GM13976 (cell line): Measurements from ENCODE around the gene C2orf78.

Experiments used
- DNase-seq: peaks from one replicate; pipeline ENCODE4 v3.0.0; 2012; ENCODE audit warnings: low spot score
- in situ Hi-C: fragments of 300-500 bp; cut with MboI; formaldehyde crosslinking; loops from one replicate; pipeline ENCODE4 v1.12.0; 2022; ENCODE audit warnings: low sequenced_read_pairs, mixed read lengths, inconsistent platforms; ENCODE audit not compliant: unreplicated experiment
- TF ChIP-seq, protein P1 (sequence below): IDR thresholded peaks from 2 replicates; pipeline ENCODE4 v1.5.1; 2012; ENCODE audit warnings: borderline replicate concordance, mild to moderate bottlenecking; ENCODE audit not compliant: insufficient read depth; ENCODE audit errors: extremely low read depth, missing control alignments, control extremely low read depth

The C2orf78 gene

DNA sequence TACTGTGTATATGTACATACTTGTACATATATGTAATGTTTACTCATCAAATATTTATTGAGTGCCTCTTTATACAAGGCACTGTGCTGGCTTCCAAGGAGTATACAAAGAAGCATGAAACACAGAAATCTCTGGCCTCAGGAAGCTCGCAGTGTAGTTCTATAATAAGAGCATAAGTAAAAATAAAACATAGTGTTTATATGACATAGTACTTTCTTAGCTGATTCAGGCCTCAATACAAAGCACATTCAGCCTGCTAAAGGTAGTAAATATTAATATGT lies 58.7 kb downstream of the C2orf78 start:
- DNase-seq, result no peak
- TF ChIP-seq, protein P1, sequence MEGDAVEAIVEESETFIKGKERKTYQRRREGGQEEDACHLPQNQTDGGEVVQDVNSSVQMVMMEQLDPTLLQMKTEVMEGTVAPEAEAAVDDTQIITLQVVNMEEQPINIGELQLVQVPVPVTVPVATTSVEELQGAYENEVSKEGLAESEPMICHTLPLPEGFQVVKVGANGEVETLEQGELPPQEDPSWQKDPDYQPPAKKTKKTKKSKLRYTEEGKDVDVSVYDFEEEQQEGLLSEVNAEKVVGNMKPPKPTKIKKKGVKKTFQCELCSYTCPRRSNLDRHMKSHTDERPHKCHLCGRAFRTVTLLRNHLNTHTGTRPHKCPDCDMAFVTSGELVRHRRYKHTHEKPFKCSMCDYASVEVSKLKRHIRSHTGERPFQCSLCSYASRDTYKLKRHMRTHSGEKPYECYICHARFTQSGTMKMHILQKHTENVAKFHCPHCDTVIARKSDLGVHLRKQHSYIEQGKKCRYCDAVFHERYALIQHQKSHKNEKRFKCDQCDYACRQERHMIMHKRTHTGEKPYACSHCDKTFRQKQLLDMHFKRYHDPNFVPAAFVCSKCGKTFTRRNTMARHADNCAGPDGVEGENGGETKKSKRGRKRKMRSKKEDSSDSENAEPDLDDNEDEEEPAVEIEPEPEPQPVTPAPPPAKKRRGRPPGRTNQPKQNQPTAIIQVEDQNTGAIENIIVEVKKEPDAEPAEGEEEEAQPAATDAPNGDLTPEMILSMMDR, result no peak
- in situ Hi-C loops, result no loop called here

DNA sequence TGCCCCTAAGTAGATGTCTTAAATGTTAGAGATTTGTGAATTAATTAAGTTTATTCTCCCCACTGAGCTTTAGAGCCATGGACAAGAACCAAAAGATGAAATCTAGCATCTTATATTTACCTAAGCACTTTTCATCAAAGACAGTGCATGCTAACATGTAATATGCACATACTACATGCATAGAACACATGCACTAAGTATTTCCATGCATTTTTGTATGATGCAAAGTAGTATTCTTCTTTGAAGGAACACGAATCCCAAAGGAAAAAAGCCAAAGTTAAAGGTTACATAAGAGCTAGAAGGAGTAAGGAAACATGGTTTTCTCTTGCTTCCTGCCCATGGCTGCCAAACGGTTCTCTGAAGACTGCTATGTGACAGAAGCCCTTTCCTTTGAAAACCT lies 60.1 kb downstream of the C2orf78 start:
- no peak for DNase-seq
- in situ Hi-C loops, result no loop called here
- TF ChIP-seq, protein P1, result no peak

DNA sequence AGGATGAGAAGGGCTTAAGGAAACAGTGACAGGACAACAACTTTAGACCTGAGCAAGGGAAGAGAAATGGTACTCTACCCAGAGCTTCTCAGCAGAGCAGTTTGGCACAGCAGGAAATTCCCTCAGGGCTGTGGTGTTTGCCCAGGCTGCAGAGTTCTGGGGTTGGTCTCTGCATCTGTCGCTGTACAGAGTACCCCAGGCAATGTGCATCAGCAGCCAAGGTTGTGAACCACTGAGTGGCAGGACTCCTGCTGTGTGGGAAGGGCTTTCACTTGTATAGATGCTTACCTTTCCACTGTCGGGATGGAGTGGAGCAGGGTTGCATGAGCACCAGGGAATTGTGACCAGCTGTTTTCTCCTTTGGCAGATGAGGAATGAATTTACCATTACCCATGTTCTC lies 66.0 kb downstream of the C2orf78 start:
- DNase-seq, result no peak
- in situ Hi-C loops, result no loop called here
- TF ChIP-seq, protein P1, result no peak

DNA sequence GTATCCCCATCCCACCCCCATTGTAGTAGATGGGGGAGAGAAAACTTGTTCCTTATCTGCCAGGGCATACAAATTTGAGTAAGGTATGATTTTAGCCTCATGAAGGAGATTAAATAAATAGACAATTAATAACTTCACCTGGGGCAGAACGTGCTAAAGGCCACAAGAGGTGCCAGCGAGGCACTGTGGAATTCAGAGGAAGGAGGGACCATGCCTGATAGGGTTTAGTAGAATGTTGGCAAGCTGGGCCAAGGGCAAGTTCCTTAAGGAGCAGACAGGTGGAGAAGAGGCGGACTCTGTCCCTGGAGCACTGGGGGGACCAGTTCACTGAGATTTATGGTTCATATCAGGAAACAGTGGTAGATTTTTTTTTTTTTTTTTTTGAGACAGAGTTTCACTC lies 67.3 kb downstream of the C2orf78 start:
- in situ Hi-C loops, result no loop called here
- TF ChIP-seq, protein P1, result no peak
- no peak for DNase-seq

DNA sequence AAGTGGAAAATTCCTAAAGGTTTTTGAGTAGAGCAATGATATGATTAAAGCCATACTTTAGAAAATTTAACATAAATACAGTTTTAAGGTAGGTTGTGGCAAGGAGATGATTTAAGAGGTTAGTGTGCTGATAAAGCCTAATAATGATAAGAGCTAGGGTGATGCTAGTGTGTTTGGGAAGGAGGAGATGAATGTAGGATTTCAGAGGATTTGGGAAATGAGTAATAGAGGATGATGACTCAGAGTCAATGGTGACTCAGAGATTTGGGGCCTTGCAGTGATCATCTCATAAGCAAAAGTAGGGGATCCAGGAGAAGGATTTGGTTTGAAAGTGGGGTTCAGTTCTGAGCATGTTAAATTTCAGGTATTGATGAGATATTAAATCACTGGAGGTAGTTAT lies 68.0 kb downstream of the C2orf78 start:
- in situ Hi-C loops, result no loop called here
- no peak for DNase-seq
- TF ChIP-seq, protein P1, result no peak

DNA sequence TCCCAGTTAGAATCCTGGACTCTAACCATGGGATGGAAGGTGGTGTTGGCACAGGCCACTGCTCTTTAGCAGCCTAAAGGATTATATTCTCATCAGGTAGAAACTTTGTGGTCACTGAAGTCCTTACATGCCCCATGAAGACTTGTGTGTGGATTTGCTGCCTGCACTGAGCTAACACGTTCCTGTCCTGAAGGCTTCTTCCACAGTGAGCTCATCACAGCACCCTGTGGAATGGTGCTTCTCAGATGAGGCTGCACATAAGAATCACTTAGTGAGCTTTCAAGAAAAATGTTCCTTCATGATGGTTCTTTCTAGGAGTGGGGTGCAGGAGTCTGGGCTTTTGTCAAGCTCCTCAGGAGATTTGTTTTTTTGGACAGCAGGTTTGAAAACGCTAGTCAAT lies 71.5 kb downstream of the C2orf78 start:
- in situ Hi-C loops, result no loop called here
- no peak for DNase-seq
- TF ChIP-seq, protein P1, result no peak

DNA sequence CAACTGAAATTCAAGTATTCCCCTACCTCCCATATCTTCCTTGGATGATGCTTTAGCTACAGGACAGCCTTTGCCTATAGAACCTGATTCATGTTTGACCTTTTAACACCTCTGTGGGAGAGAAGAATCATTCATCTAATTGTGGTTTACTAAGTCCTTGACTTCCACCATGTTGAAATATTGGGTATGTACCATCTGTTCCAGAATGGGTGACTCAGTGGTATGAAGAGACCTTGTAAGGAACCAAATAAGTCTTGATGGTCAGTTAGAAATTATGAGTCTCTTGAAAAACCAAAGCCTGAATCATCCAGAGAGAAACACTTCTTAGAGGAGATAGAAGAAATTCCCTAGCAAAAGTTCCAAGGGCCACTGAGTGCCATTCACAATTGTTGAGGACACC lies 72.2 kb downstream of the C2orf78 start:
- TF ChIP-seq, protein P1, result no peak
- in situ Hi-C loops, result no loop called here
- no peak for DNase-seq
